NK-92 treated with Interleukin-12 subunit alpha and Interleukin-12 subunit beta, amount 100 ng/mL, for 24 hours (cell line): ENCODE data around the gene ECE1.
"Not testable (repeated sequence)": the region's sequence is repeated elsewhere in the genome, so short reads cannot be mapped to it uniquely, and the experiment has no call there.

Source experiments
- DNase-seq: peaks from one replicate; lab custom pipeline; 2025; lab: John Stamatoyannopoulos, UW

The ECE1 gene

GRCh38 chr1:21292984-21293536 is 2.8 kb upstream of the ECE1 start:
- no peak for DNase-seq

GRCh38 chr1:21292503-21292983 is 2.3 kb upstream of the ECE1 start:
- DNase-seq = no peak

- no peak for DNase-seq
Measured at GRCh38 chr1:21291964-21292363, 1.7 kb upstream of the ECE1 start.

GRCh38 chr1:21291184-21291583 is 921 bp upstream of the ECE1 start:
- DNase-seq = no peak

GRCh38 chr1:21290546-21290944 is 282 bp upstream of the ECE1 start:
- no peak for DNase-seq

GRCh38 chr1:21289127-21289526 is 1.1 kb downstream of the ECE1 start:
- no peak for DNase-seq

- no peak for DNase-seq
Measured at GRCh38 chr1:21287905-21288514, 2.3 kb downstream of the ECE1 start.

- not testable (repeated sequence) for DNase-seq
Measured at GRCh38 chr1:21285386-21285785, 4.9 kb downstream of the ECE1 start.

- DNase-seq = no peak
Measured at GRCh38 chr1:21285055-21285372, 5.2 kb downstream of the ECE1 start.

- DNase-seq = no peak
Measured at GRCh38 chr1:21284206-21285054, 5.8 kb downstream of the ECE1 start.

GRCh38 chr1:21283524-21283923 is 6.7 kb downstream of the ECE1 start:
- DNase-seq = no peak

- not testable (repeated sequence) for DNase-seq
Measured at GRCh38 chr1:21282020-21282419, 8.2 kb downstream of the ECE1 start.

- DNase-seq = no peak
Measured at GRCh38 chr1:21280482-21280881, 9.8 kb downstream of the ECE1 start.

GRCh38 chr1:21280011-21280471 is 10.2 kb downstream of the ECE1 start:
- DNase-seq = peak; percentile 8

GRCh38 chr1:21278860-21279845 is 11.1 kb downstream of the ECE1 start:
- DNase-seq = no peak

GRCh38 chr1:21278208-21278859 is 11.9 kb downstream of the ECE1 start:
- DNase-seq = no peak

- no peak for DNase-seq
Measured at GRCh38 chr1:21277180-21277579, 13.1 kb downstream of the ECE1 start.

GRCh38 chr1:21272540-21272939 is 17.7 kb downstream of the ECE1 start:
- DNase-seq = no peak

- no peak for DNase-seq
Measured at GRCh38 chr1:21271550-21271949, 18.7 kb downstream of the ECE1 start.

- DNase-seq = peak; percentile 8
Measured at GRCh38 chr1:21270086-21270689, 20.1 kb downstream of the ECE1 start.
